Neural progenitor cell (in vitro differentiated cells): Measurements from ENCODE around the gene BMP4.

Experiments
- EZH2 ChIP-seq: fragments of 200-600 bp; sonication (generic); IDR thresholded peaks from 2 replicates; pipeline ENCODE4 v1.6.1; 2017; ENCODE audit warnings: antibody characterized with exemption, mild to moderate bottlenecking, moderate library complexity
- EZH2phosphoT487 ChIP-seq: fragments of 200-600 bp; sonication (generic); IDR thresholded peaks from 2 replicates; pipeline ENCODE4 v1.6.1; 2017; ENCODE audit warnings: antibody characterized with exemption
- TF ChIP-seq, protein P1 (sequence below): fragments of 200-600 bp; sonication (generic); IDR thresholded peaks from 2 replicates; pipeline ENCODE4 v1.5.1; 2017; ENCODE audit warnings: antibody characterized with exemption, mild to moderate bottlenecking

GRCh38 chr14:53929871-53930715, 26.5 kb downstream of the BMP4 start:
- TF ChIP-seq, protein P1, sequence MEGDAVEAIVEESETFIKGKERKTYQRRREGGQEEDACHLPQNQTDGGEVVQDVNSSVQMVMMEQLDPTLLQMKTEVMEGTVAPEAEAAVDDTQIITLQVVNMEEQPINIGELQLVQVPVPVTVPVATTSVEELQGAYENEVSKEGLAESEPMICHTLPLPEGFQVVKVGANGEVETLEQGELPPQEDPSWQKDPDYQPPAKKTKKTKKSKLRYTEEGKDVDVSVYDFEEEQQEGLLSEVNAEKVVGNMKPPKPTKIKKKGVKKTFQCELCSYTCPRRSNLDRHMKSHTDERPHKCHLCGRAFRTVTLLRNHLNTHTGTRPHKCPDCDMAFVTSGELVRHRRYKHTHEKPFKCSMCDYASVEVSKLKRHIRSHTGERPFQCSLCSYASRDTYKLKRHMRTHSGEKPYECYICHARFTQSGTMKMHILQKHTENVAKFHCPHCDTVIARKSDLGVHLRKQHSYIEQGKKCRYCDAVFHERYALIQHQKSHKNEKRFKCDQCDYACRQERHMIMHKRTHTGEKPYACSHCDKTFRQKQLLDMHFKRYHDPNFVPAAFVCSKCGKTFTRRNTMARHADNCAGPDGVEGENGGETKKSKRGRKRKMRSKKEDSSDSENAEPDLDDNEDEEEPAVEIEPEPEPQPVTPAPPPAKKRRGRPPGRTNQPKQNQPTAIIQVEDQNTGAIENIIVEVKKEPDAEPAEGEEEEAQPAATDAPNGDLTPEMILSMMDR, result peak; percentile 67
- TF ChIP-seq EZH2 (no peak), EZH2phosphoT487 (no peak)
